Adipocyte (in vitro differentiated cells): ENCODE data around the gene SMAP1.

Source experiments
- DNase-seq: peaks from one replicate; pipeline ENCODE4 v3.0.0-alpha.2; 2015; ENCODE audit warnings: low read depth
- H3K27me3 ChIP-seq: replicated peaks from 2 replicates; pipeline ENCODE4 v1.7.0; 2013; ENCODE audit warnings: mild to moderate bottlenecking, low read length, moderate library complexity; ENCODE audit not compliant: control insufficient read depth, insufficient read depth
- H3K36me3 ChIP-seq: 2 replicates; pipeline ENCODE4 v1.7.0; 2013; ENCODE audit warnings: low read length, mild to moderate bottlenecking, moderate library complexity; ENCODE audit not compliant: control insufficient read depth, insufficient read depth, severe bottlenecking
- H3K4me1 ChIP-seq: 2 replicates; pipeline ENCODE4 v1.7.0; 2013; ENCODE audit warnings: mild to moderate bottlenecking, low read length, moderate library complexity; ENCODE audit not compliant: control insufficient read depth, insufficient read depth
- H3K4me3 ChIP-seq: 2 replicates; pipeline ENCODE4 v1.7.0; 2013; ENCODE audit warnings: mild to moderate bottlenecking, low read length, moderate library complexity
- H3K9ac ChIP-seq: 2 replicates; pipeline ENCODE4 v1.7.0; 2013; ENCODE audit warnings: mild to moderate bottlenecking, low read length, moderate library complexity
- H3K9me3 ChIP-seq: 2 replicates; pipeline ENCODE4 v1.7.0; 2013; ENCODE audit warnings: mild to moderate bottlenecking, low read length, moderate library complexity; ENCODE audit not compliant: control insufficient read depth

Gene SMAP1

DNA sequence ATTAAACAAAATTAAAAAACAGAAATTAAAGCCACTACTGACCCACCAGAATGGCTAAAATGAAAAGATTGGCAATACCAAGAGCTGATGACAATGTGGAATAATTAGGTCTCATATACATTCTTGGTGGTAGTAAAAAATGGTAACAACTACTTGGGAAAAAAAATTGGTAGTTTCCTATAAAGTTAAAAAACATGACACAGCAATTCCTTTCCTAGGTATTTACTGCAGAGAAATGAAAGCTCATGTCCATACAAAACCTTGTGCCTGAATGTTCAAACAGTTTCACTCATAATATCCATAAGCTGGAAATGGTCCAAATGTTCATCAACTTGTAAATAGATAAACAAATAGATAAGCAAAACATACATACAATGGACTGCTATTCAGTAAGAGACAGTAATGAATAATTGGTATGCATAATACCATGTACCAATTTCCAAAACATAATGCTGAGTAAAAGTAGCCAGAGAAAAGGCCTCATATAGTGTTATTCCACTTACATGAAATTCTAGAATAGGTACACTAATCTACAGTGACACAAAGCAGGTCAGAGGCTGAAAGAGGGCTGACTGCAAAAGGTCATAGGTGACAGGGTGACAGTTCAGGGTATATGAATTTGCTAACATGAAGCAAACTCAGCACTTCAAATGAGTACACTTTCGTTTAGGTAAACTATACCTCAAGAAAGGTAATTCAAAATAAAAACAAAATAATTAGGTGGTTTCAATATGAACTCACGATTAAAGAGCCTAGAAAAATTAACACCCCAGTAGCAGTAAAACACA, 236.2 kb downstream of the SMAP1 start:
- Histone ChIP-seq H3K9ac (no peak overlapping the region), H3K4me1 (peaks cover 14% of the 10 kb centered on the region), H3K4me3 (no peak overlapping the region), H3K9me3 (no peaks in the 10 kb centered on the region), H3K27me3 (peaks cover 13% of the 10 kb centered on the region), H3K36me3 (no peaks in the 10 kb centered on the region)
- DNase-seq: no peak

DNA sequence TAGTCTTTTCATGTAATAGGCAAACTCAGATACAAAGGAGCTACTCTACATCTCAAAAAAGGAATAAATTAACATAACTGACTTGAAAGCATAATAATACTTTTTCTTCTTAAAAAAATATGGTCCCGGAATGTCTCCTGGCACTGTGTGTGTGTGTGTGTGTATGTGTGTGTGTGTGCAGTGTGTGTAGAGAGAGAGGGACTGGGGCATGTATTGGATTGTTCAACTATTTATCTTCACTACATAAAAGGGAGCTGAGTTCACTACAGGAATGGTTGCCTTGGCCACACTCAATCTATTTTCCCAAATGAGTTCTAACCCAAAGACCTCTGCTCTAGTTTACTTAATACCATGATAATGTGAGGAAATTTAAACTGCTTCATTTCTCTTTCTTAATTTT, 238.1 kb downstream of the SMAP1 start:
- H3K9ac ChIP-seq: peak overlapping the region; percentile 35
- H3K4me3 ChIP-seq: no peak overlapping the region
- H3K36me3 ChIP-seq: no peaks in the 10 kb centered on the region
- DNase-seq: no peak
- peaks cover 14% of the 10 kb centered on the region for H3K4me1 ChIP-seq
- H3K9me3 ChIP-seq: no peaks in the 10 kb centered on the region
- H3K27me3 ChIP-seq: peaks cover 4% of the 10 kb centered on the region
